Omental fat pad (tissue), 4 donors: ENCODE results near the gene GFER. TPM values are rescaled to one million over a fixed set of nuclear protein-coding genes. Genes with fewer than 3 reads are reported as not detected.

Source experiments
- ATAC-seq: fragments of 150-250 bp; one replicate; pipeline ENCODE4 v1.9.1; 2016; ENCODE audit warnings: mild to moderate bottlenecking, moderate library complexity; ENCODE audit not compliant: low FRiP score
- DNase-seq: peaks from one replicate; pipeline ENCODE4 v3.0.0-alpha.2; 2019; ENCODE audit warnings: low spot score
- CTCF ChIP-seq, 3 donors: fragments of 450-650 bp; IDR thresholded peaks; one replicate each; pipeline ENCODE4 v1.5.1; 2016 to 2017; ENCODE audit warnings: antibody characterized with exemption in 3 of 3, mild to moderate bottlenecking in 3 of 3, moderate library complexity in 2 of 3
- total RNA-seq, 4 donors: library from RNA; depleted of rRNA; stranded (reverse); fragments of >200 nt; gene quantifications; one replicate each; pipeline ENCODE4 v1.1.0, GENCODE V29; 2016

GFER gene
- total RNA-seq, 4 donors from 2014 or later, result 11.9 to 18.4 (median 16.0) TPM

- TF ChIP-seq CTCF (IDR thresholded peaks at IDR 0.05), result no peak
- ATAC-seq (no peak), DNase-seq (no peak)
Measured at GRCh38 chr16:2027024-2028010, 43.3 kb downstream of the GFER start.

- TF ChIP-seq CTCF (IDR thresholded peaks at IDR 0.05), result no peak
- DNase-seq, result no peak
- no peak for ATAC-seq
Measured at GRCh38 chr16:2028146-2028545, 44.2 kb downstream of the GFER start.

- ATAC-seq (no peak), DNase-seq (no peak)
- no peak for TF ChIP-seq CTCF (IDR thresholded peaks at IDR 0.05)
Measured at GRCh38 chr16:2028620-2029220, 44.7 kb downstream of the GFER start.

- DNase-seq, result no peak
- TF ChIP-seq CTCF (IDR thresholded peaks at IDR 0.05), result no peak
- ATAC-seq, result no peak
Measured at GRCh38 chr16:2029350-2029749, 45.4 kb downstream of the GFER start.

- no peak for DNase-seq
- ATAC-seq, result no peak
- TF ChIP-seq CTCF (IDR thresholded peaks at IDR 0.05), result no peak
Measured at GRCh38 chr16:2030036-2030435, 46.0 kb downstream of the GFER start.

GRCh38 chr16:2031081-2031577, 47.1 kb downstream of the GFER start:
- ATAC-seq (no peak), DNase-seq (no peak)
- TF ChIP-seq CTCF (IDR thresholded peaks at IDR 0.05), result no peak
